AG04449 (cell line): ENCODE results near the gene INPP5D.

Experiments
- CTCF ChIA-PET: fragments of 350-600 bp; formaldehyde crosslinking; extraction: SDS; loops from one replicate; lab custom pipeline; 2021; ENCODE audit warnings: antibody characterized with exemption; lab: Yijun Ruan, JAX
- POLR2A ChIA-PET: fragments of 400-600, 350-600 bp; formaldehyde crosslinking; extraction: SDS; loops from one replicate; lab custom pipeline; 2020; ENCODE audit warnings: antibody characterized with exemption, inconsistent platforms; lab: Yijun Ruan, JAX
- DNase-seq: peaks from one replicate; pipeline ENCODE4 v3.0.0-alpha.2; 2010; ENCODE audit warnings: low read depth, low spot score
- H3K4me3 ChIP-seq: 2 replicates; pipeline ENCODE4 v1.5.1; 2011; ENCODE audit warnings: low read depth, mild to moderate bottlenecking, control low read depth, low read length
- TF ChIP-seq, protein P1 (sequence below): IDR thresholded peaks from one replicate; pipeline ENCODE4 v1.5.1; 2011; ENCODE audit warnings: mild to moderate bottlenecking, moderate library complexity, low read length, control low read depth, inconsistent platforms; ENCODE audit not compliant: insufficient read depth; ENCODE audit errors: missing control alignments

INPP5D gene

DNA sequence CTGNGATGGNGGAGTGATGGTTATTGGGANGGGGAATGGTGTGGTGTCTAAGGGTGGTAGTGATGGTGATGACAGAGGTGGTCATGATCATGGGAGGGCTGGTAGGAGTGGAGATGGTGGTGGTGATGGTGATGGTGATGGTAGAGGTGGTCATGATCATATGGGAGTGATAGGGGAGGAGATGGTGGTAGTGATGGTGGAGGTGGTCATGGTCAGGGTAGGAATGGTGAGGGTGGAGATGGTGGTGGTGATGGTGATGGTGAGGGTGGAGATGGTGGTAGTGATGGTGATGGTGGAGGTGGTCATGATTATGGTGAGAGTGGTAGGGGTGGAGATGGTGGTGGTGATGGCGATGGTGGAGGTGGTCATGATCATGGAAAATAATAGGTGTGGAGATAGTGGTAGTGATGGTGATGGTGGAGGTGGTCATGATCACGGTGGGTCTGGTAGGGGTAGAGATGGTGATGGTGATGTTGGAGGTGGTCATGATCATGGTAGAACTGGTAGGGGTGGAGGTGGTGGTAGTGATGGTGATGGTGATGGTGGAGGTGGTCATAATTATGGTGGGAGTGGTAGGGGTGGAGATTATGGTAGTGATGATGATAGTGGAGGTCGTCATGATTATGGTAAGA, 83.7 kb downstream of the INPP5D start:
- CTCF ChIA-PET = no interaction called here
- no peak for DNase-seq
- POLR2A ChIA-PET = no interaction called here
- H3K4me3 ChIP-seq = no peak overlapping the region
- TF ChIP-seq, protein P1, sequence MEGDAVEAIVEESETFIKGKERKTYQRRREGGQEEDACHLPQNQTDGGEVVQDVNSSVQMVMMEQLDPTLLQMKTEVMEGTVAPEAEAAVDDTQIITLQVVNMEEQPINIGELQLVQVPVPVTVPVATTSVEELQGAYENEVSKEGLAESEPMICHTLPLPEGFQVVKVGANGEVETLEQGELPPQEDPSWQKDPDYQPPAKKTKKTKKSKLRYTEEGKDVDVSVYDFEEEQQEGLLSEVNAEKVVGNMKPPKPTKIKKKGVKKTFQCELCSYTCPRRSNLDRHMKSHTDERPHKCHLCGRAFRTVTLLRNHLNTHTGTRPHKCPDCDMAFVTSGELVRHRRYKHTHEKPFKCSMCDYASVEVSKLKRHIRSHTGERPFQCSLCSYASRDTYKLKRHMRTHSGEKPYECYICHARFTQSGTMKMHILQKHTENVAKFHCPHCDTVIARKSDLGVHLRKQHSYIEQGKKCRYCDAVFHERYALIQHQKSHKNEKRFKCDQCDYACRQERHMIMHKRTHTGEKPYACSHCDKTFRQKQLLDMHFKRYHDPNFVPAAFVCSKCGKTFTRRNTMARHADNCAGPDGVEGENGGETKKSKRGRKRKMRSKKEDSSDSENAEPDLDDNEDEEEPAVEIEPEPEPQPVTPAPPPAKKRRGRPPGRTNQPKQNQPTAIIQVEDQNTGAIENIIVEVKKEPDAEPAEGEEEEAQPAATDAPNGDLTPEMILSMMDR = no peak

DNA sequence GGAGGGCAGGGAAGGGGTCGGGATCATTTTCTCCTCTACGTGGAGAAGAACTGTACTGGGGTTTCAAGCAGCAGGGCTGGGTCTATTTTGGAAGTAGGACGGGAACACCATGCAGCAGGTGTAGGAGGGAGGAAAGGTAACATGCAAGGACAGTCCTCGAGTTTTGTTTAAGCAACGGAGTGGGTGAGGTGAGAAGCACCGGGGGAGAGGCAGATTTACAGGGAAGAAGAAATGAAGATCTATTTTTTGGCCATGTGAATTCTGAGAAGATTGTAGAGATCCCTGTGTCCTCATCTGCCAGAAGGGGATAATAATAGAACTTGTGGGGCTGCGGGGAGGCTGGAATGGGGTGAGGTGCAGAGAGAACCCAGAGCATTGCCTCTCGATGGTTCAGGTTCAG, 85.6 kb downstream of the INPP5D start:
- no peak overlapping the region for H3K4me3 ChIP-seq
- ChIA-PET POLR2A (no interaction called here), CTCF (no interaction called here)
- no peak for DNase-seq
- TF ChIP-seq, protein P1 = no peak

DNA sequence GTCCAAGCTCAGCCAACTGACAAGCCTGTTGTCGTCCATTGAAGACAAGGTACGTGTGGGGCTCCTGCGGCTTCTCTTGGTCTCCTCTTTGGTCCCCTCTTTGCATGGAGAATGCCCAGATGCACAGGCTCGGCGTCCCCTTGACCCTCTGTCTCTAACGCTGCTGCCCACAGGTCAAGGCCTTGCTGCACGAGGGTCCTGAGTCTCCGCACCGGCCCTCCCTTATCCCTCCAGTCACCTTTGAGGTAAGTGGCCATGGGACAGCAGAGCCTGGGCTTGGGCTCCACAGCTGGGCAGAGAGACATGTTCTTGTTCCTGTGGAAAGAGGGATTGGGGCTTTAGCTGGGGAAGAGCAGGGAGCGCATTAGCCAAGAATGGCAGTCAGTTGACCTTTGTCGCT, 86.1 kb downstream of the INPP5D start:
- CTCF ChIA-PET = no interaction called here
- no peak overlapping the region for H3K4me3 ChIP-seq
- TF ChIP-seq, protein P1 = no peak
- POLR2A ChIA-PET = no interaction called here
- DNase-seq = no peak

DNA sequence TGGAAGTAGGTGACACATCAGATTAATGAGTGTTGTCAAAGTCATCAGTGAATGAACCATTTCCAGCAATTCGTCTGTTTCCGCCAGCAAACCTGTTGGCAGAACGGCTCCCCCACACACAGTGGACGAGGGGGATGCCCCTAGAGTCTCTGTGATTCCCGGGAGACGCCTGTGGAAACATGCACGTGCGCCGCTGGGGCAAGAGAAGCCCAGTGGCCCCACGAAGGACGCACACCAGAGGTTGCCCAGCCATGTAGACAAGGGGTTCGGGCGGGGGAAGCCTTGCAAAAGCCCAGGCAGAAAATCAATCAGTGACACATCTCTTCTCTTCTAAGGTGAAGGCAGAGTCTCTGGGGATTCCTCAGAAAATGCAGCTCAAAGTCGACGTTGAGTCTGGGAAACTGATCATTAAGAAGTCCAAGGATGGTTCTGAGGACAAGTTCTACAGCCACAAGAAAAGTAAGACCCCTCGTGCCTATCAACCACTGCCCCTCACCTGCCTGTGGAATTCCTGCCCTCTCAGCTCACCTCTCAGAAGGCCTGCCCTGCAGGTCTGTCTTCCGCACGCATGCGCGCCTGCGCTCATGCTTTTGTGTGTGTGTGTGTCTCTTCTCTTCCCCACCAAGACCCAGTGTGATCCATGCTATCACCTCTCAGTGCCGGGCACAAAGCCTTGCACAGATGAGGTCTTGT, 87.1 kb downstream of the INPP5D start:
- no peak for DNase-seq
- no peak overlapping the region for H3K4me3 ChIP-seq
- CTCF ChIA-PET = interaction anchor here (1.2 kb wide), 1 partner anchor 13 kb away, joined by 3 read pairs; no protein-coding TSS in a partner anchor
- TF ChIP-seq, protein P1 = no peak
- POLR2A ChIA-PET = no interaction called here

DNA sequence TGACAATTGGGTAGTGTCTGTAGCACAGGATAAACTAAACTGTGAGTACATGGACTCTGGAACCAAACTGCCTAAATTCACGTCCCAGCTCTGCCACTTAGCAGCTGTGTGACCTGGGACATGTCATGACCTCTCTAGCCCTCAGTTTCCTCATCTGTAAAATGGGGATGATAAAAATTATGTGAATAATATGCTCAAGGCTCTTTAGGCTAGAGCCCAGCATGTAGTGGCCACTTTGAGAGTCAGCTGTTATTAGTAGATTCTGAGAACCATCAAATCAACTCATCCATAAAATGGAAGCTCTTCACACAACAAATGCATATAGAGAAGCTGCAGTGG, 87.7 kb downstream of the INPP5D start:
- TF ChIP-seq, protein P1 = no peak
- ChIA-PET CTCF (interaction anchor here (1.2 kb wide), 1 partner anchor 13 kb away, joined by 3 read pairs; no protein-coding TSS in a partner anchor), POLR2A (no interaction called here)
- no peak overlapping the region for H3K4me3 ChIP-seq
- no peak for DNase-seq

DNA sequence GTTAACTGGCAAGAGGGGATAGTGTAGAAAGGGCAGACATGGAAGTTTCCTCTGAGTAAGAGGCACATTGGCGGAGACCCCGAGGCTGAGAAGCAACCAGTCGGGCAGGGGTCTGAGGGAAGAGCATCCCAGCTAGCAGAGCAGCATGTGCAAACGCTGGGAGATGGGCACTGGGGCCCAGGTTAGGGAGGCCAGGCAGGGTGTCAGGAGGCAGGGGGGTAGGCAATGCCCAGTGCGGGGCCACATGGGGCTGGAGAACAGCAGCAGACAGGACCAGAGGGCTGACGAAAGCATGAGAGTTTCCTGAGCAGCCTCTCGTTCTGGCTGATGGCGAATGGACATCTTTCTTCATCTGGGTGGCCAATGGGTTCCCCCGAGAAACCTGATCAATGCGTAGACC, 88.2 kb downstream of the INPP5D start:
- ChIA-PET POLR2A (no interaction called here), CTCF (interaction anchor here (1.2 kb wide), 1 partner anchor 12 kb away, joined by 3 read pairs; no protein-coding TSS in a partner anchor)
- H3K4me3 ChIP-seq = no peak overlapping the region
- TF ChIP-seq, protein P1 = no peak
- DNase-seq = no peak
